Inflammatory macrophage (primary cell): ENCODE data around the gene HOXB6.
A peak's percentile ranks its signal among the peaks of the same experiment; 100 is the strongest.

Source experiments
- DNase-seq, 2 donors: peaks; one replicate each; pipeline ENCODE4 v3.0.0-alpha.2; 2020 to 2022

HOXB6 gene

DNA sequence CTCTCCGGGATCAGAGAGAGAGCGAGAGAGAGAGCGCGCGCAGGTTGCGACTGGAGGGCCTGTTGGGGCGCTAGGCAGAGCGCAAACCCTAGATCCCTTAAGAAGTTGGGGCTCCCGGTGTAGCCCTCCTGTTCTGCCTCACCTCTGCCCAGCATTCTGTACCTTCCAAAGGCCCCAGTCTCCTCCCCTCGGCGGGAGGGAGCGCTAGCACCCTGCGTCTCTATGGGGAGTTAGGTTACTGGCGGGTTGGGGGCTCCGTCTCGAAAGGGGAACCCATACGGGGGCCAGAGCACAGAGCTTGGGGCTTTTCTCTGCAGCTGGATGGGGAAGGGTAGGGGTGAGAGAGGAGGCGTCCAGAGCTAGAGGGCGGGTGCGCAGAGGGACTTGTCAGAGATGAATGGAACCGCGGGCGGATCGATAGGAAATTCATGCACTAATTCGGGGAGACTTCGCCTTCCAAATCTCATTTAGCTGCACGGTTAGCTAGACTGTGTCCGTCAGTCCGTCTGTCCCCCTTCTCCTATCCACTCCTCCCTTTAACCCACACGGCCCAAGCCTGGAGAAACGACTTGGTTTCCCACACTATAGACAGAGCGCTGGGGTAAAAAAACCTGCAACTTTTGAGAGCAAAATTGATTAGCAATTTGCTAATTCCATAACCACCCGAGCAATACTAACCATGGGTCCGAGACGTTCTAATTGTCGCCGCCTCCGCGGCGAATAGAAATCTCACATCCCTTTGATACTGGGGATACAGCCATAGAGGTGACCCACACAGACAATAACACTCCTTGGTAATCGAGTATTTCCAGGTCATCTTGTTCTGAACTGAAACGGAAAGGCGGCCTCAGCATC is 25.9 kb downstream of the HOXB6 start:
- no peak for DNase-seq

- peak; percentile 50 to 67 for DNase-seq
Observed at GRCh38 chr17:48577946-48578615, 26.7 kb downstream of the HOXB6 start, which contains the start of gene HOXB4. Gene HOXB4 (minus strand): TSS chr17:48578350. CDS start chr17:48578319, 31 bp downstream.

GRCh38 chr17:48577330-48577945 is 27.3 kb downstream of the HOXB6 start:
- DNase-seq = no peak

GRCh38 chr17:48576479-48577309 is 28.1 kb downstream of the HOXB6 start:
- DNase-seq = no peak

DNA sequence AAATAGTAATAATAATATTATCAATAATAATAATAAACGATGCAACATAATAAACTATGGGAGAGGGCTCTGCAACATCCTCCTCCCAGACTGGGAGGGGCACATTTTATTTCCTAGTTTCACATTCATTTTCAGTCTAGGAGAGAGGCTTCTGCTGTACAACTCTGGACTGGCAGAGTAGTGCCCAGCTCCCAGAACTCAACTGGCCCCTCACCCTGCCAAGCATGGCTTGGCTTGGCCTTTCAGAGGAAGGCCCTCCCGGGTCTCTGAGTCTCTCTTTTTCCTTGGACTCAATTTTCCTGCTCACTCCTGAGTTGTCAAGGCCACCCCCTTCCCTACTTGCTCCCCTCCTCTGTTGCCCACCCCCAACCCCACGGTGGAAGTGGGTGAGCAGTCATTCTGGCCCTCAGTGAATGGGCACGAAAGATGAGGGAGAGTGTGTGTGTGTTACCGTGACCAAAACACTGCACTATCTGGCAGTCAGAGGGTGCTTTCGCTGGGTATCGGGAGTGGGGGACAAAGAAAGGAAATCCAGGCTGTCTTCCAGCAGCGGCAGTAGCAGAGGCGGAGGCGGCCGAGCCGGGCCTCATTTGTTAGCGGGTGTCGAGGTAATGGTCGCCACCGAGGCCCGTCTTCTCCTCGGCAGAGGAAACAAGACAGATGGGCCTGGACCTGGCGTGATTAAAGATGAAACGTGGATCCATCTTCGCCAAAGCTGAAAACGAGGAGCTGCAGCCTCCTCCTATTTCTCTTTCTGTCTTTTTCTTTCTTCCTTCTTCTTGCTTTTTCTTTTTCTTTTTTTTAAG is 28.9 kb downstream of the HOXB6 start:
- no peak for DNase-seq

DNA sequence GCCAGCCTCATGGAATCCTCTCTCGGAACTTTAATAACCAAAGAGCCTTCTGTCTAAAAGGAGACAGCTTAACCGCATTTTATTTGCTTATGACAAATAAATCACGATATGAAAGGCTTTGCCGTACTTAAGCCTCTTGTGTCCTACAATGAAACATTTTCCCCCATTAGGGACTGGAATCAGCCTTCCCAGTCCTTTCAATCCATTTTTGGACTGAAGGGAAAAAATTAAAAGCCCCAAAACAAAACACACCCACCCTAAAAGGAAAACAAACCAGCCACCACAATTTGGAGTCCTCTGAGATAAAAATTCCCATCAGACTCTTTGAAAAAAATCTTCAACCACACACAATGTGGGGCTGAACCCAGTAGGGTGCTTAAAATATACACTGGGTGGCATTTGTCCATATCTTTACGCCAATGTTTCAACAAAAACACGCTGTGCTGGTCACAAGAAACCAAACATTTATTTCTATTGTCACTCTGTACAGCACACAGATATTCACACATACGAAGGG is 29.7 kb downstream of the HOXB6 start:
- no peak for DNase-seq

DNA sequence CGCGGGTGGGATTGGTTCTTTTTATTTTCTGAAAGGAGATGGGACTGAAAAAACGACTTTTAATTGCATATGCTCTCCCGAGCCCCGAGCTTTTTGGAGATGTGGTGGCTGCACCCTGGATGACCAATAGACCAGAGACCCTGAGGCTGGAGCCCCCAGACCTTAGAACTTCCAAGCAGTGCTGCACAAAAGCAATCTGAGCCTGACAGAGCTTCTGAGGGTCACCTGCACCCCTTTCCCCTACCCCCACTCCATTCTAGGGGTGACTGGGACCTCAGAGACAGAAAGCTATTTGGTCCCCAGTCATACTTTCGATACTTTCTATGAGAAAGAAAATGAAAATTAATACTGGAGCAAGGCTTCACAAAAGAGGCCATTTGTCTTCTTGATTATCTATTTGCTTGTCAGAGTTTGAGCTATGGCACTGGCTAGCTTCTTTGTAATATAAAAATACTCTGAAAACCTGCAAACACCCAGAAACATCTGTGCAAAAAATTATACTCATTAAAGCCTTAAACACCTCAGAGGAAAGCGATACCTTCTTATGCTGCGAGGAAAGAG is 30.2 kb downstream of the HOXB6 start:
- DNase-seq = no peak

DNA sequence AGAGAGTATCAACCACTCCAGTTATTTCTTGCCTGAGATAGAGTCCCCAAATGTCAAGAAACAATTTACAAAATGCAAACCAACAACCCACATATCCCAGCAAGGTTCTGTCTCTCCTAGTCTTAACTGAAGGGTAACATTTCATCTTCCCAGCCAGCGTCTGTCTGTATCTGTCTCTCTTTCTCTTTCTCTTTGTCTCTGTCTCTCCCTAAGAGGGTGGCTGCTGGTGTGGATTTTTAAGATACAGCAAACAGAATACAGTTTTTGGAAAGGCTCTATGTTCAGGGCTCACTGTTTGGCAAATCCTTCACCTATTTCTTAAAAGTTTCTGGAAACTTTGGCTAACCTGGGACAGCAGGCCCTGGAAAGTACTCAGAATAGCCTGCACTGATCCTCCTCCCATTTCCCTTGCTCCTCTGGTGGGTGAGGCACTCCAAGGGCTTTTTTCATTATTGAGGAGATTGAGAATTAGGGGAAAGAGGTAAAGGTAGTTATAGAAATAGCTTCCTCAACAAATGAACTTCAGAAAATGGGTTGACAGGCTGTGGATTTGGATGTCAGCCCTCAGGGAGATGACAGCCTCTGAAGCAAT is 32.9 kb downstream of the HOXB6 start:
- no peak for DNase-seq

DNA sequence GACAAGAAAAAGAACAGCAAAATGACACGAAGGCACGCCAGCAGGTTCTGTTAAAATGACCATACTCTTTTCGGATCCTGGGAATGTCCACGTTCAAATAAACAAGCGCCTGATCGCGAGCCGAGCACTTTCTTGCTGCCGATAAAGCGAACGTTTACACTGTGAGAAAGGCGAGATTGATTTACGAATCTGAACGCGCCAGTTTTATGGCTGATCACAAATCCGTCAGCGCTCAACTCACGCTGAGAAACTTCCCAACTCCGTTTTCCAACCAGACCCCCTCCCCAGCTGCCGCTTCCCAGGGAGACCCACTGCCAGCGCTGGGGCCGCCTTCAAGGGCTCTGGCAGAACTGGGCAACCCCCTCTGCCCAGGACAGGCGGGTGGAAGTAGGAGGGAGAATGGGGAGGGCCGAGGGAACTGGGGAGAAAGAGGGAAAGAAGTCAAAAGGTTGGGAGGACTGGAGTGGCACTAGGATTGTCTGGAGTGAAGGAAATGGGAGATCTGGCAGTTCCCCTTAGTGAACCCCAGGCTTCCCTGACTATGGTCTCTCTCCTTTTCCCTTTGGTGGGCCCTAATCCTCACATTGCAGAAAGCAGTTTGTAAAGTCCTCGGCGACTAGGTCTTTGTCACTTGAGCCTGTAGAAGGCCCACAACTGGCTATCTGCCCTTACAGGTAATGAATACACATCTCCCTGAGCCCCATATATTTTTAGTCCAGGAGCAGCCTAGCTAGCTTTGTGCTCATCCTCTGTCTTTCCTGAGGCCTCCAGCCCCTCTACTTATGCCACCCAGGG is 33.6 kb downstream of the HOXB6 start:
- DNase-seq = no peak

- DNase-seq = no peak
Observed at GRCh38 chr17:48570325-48571023, 34.3 kb downstream of the HOXB6 start.

- DNase-seq = no peak
Observed at GRCh38 chr17:48569674-48570324, 35.0 kb downstream of the HOXB6 start.

DNA sequence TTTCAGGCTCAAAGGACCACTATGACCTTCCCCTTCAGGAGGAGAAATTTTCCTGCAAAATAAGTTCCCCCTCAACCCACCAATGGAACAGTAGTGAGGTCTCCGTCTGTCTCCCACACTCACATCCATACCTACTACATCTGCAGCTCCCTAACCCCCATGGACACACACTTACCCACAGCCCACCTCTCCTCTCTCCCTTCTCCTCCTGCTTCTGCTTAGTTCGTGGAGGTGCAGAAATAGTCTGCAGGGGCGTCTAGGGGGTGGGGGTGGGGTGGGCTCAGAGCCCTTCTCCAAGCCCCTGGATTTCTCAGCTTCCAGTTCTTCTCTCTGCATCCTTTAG is 35.6 kb downstream of the HOXB6 start:
- no peak for DNase-seq

DNA sequence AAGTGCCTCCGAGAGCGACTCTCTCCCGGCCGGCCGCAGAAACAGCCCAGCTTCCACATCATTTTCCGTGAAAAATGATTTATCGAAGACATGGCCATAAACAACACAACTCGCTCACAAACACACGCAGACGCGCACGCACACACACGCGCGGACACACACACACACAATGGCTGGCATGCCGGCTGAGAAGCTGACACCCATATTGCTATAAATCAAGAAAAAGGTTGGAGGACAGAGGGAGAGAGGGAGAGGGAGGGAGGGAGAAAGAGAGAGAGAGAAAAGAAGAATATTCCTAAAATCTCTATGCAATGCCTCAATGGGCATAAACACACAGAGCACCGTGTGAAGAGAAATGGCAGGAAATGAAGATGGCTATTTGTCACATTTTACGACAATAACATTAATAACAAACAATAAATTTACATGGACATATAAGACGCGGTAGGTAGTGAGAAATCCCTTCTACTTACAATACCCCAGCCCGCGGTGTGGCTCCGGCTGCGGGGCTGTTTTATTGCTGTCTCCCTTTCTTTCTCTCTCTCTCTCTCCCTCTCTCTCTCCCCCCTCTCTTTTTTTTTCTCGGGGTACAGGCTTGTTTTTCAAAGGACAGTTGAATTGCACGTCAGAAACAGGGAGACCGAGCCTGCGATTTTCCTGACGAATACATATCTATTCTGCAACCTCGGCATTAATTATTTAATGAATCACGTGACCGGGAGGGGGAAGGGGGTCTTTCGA is 36.1 kb downstream of the HOXB6 start:
- no peak for DNase-seq

GRCh38 chr17:48567646-48568354 is 37.0 kb downstream of the HOXB6 start:
- DNase-seq = no peak

DNA sequence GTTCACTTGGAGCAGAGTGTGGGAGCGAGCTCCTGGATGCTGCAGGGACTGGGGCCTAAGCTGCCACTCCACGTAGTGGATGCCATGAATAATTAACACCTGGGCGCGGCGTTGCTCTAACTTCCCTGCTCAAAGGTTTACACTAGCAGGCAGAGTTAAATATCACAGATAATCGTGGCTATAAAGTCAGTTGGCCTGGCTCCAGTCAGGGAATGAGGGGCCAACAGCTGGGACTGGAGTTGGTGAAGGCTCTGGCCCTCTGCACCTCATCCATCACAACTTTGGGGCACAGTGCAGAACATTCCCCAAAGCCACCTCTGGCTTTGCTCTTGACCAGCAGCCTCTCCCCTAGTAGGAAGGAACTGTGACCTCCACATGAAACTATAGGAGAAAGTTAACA is 37.6 kb downstream of the HOXB6 start:
- DNase-seq = no peak

GRCh38 chr17:48566717-48567116 is 38.1 kb downstream of the HOXB6 start:
- no peak for DNase-seq

DNA sequence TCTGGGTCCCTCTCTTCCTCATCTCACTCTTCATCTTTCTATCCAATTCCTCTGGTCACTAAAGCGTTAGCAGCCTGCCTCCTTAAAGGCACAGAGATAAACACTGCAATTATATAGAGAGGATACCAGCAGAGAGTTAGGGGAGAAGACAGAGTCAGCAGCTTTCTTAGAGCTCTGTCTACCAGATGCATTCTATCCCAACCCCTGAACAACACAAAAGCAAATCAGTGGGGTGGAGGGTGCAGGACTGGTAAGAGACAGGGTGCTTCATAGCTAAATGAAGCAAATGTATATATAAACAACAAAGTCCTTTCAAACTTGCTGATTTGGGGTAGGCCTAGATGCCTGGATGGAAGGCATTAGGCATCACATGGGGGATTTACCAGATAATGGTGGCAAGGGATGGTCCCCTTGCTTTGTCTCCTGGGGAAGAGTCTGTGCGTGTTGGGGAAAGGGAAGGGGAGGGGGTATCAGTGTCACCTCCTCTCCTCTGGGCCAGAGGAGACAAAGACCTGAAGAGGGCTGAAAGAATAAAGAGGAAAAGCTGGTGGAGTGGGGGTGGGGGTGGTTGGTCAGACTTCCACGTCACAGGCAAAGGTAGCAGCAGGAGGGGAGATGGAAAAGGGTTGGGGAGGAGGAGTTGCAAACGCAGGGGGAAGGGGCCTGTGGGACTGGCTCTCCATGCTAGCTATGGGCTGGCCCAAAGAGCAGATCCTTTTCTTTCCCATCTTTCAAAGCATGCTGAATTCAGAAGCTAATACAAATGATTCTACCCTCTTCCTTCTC is 38.7 kb downstream of the HOXB6 start:
- DNase-seq = no peak
